Activated gamma-delta T cell treated with Interleukin-2 at 50 U/mL for 16 hours (primary cell): ENCODE results near the gene FOXF2.

Experiments
- DNase-seq: peaks from one replicate; pipeline ENCODE4 v3.0.0-alpha.2; 2020

Gene FOXF2

DNA sequence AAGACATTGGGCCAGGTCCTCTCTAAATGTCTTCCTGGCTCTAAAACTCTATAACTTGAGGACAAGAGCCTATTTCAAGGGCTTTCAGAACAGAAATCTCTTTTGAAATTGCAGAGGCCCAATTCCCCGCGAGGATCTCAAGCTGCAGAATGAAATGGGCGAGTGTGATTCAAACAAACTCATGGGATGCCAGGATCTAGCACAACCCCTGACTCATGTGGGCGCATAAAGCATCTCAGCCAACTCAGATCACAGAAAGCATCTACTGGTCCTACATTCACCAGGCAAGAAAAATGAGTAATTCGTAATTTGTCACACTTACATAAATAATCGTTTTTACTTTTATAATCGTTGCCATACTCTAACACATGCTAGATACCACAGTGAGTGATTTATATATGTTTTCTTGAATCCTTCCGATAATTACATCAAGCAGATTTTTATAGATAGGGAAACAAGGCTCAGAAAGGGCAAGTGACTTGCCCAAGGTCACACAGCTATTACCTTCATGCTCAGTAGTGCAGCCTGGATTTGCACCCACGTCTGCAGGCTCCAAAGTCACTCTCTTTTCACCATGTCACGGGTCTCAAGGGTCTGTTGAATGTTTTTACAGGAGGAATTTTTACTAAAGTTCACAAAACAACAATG lies 26.2 kb downstream of the FOXF2 start:
- DNase-seq = no peak

DNA sequence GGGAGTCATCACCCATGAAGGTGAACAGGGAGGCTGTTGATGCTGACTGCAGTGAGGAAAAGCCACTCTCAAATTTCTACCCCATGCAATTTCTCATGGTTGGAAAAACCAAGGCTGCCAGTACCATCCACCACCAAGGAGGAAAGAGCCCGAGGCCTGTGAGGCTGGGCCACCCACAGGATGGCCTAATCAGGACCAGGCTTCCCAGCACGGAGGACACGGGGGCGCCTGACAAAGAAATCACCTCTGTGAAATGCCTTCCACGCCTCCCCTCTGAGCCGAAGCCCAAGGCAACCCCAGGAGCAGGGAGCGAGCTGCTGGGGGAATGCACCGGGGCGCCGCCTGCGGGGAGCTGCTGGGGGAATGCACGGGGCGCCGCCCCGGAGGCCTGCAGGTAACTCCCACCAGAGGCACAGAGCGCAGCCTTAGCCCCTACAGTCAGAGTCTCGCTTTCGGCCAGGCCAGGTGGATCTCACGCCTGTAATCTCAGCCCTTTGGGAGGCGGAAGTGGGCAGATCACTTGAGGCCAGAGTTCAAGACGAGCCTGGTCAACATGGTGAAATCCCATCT lies 26.9 kb downstream of the FOXF2 start:
- DNase-seq = no peak

DNA sequence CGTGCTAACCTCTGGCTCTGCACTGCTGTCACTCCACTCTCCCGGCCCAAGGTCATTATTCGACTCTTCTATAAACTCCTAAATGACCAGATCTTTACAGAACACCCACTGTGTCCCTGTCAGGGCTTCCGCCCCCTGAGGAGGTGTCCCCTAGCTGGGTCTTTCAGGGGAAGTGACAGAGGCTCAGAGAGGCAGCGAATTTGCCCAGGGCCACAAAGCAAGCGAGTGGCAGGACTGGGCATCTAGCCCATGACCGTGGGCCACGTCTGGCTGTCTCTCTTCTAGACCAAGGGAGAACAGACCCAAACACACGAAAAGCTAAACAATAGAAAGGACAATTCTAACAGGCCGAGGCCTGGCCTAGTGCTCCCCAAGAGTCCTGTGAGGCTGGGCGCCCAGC lies 27.4 kb downstream of the FOXF2 start:
- no peak for DNase-seq

DNA sequence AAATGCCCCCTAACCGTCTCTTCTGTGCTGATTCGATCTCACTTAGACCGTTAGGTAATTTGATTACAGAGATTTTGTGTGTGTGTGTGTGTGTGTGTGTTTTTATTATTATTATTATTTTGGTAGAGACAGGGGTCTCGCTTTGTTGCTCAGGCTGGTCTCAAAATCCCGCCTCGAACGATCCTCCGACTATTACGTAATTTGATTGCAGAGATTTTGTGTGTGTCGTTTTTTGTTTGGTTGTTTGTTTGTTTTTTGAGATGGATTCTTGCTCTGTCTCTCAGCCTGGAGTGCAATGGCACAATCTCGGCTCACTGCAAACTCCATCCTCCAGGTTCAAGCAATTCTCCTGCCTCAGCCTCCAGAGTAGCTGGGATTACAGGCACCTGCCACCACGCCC lies 28.3 kb downstream of the FOXF2 start:
- no peak for DNase-seq

DNA sequence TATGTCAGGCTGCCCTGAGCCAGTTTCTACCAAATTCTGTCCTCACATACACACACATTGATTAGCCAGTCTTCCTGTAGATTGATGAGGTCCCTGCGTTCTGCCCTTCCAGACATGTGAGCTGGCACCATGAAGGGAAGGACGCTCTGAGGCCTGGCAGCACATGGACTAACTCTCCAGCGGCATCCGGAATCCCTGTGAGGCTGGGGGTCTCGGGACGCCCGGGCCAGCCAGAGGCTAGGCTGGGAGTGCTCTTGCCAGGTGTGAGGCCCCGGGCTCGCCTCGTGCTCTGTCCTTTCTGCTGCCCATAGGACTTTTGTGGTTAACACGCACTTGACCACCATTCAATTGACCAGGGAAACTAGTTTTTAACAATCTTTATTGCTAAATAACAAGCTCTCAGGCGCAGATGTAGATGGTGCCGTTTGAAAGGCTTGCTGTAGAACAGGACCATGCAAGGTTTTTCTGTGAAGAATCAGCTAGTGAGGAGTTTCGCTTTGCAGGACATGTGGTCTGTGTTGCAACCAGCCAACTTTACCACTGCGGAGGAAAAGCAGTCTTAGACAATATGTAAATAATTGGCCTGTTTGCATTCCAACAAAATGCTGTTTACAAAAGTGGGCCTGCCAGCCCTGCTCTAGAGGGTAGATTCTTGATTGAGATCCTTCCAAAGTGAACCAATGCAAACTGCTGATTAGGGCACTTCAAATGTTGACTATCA lies 29.3 kb downstream of the FOXF2 start:
- no peak for DNase-seq

DNA sequence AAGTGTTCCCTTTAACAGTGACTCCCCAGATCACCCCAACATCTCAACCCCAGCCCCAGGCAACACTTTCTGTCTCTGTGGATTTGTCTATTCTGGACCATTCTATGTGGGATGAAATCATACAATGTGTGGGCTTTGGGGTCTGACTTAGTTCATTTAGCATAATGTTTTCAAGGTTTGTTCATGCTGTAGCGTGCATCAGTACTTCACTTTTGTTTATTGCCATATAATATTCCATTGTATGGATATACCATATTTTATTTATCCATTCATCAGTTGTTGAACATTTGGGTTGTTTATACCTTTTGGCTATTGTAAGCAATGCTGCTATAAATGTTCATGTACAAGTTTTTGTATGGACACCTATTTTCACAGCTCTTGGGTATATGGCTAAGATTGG lies 31.0 kb downstream of the FOXF2 start:
- DNase-seq = no peak

DNA sequence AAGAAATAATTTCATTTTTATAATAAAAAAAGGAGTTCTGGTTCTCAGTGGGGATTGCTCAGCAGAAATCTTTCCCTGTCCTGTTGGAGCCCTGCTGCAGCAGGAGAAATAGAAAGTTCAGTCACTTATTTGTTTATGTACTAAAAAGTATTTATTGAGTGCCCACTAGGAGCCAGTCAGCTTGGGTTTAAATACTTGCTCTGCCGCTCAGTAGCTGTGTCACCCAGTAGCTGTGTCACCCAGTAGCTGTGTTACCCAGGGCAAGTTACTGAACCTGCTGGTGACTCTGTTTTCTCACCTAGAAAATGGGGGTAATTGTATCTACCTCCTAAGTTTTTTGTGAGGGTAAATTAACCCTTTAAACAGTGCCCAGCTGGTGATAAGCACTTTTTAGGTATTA lies 32.9 kb downstream of the FOXF2 start:
- DNase-seq = no peak

DNA sequence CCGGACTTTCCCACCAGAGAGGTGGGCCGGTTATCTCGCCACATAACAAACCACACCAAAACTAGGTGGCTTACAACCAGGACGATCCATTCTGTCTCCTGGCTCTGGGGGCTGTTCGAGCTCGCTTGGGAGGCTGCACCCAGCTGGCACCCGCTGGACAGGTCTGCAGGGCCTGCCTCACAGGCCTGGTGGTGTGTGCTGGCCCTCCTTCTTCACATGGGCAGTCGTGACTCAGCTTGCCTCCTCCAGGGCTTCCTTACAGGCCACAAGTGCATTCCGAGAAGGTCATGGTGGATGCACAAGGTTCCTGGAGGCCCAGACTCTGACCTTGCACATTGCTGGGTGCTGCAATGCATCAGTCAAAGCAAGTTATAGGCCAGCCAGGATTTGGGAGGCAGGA lies 34.2 kb downstream of the FOXF2 start:
- DNase-seq = no peak

DNA sequence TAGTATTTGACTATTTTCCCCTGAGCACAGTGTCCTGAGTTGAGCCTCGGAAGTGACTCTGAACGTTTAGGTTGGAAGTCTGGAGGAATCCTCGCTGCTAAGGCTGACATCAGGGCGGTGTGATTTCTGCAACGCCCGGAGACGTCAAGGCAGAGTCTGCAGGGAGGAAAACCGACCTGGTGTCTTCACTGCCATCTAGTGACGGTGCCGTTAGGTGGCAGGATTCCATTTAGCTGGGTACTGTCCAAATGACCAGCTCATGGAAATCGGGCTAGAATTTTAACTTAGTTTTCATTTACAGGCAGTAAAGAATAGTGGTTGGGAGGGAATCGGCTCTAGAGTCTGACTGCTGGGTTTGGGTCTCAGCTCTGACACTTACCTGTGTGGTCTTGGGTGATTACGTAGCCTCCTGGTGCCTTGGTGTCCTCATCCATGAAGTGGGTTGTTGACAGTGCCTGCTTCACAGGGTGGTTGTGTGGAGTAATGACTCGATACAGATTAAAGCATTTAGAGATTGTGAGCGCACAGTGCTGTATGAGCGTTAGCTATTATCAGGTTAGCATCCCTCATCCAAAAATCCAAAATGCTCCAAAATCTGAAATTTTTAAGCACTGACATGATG lies 35.0 kb downstream of the FOXF2 start:
- DNase-seq = no peak

DNA sequence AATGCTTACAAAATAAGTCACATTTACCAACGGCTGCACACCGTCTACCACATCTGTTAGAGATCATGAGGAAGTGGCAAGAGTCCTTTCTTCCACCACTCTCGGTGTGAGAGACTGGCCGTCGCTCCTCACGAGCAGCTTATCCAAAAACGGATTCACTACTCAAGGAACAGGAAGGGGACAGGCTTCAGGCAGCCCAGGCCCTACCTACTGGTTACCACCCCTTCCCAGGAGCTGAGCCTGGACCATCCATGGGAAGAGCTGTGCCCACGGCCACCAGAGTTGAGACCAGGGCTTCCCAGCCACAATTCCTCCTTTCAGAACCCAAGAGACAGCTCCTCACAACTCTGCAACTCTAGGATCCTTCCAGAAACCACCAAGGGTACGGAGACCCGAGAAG lies 37.0 kb downstream of the FOXF2 start:
- no peak for DNase-seq

DNA sequence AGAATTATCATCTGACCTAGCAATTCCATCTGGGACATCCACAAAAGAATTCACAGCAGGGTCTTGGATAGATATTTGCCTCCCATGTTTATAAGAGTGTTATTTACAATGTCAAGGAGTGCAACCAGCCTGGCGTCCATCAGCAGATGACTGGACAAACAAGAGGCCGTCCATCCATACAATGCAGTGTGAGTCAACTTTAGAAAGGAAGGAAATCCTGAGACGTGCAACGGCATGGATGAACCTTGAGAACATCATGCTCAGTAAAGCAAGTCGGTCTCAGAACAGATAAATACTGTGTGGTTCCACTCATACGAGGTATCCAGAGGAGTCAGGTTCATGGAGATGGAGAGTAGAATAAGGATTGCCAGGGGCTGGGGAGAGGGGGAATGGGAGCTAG lies 46.4 kb downstream of the FOXF2 start:
- DNase-seq = no peak

DNA sequence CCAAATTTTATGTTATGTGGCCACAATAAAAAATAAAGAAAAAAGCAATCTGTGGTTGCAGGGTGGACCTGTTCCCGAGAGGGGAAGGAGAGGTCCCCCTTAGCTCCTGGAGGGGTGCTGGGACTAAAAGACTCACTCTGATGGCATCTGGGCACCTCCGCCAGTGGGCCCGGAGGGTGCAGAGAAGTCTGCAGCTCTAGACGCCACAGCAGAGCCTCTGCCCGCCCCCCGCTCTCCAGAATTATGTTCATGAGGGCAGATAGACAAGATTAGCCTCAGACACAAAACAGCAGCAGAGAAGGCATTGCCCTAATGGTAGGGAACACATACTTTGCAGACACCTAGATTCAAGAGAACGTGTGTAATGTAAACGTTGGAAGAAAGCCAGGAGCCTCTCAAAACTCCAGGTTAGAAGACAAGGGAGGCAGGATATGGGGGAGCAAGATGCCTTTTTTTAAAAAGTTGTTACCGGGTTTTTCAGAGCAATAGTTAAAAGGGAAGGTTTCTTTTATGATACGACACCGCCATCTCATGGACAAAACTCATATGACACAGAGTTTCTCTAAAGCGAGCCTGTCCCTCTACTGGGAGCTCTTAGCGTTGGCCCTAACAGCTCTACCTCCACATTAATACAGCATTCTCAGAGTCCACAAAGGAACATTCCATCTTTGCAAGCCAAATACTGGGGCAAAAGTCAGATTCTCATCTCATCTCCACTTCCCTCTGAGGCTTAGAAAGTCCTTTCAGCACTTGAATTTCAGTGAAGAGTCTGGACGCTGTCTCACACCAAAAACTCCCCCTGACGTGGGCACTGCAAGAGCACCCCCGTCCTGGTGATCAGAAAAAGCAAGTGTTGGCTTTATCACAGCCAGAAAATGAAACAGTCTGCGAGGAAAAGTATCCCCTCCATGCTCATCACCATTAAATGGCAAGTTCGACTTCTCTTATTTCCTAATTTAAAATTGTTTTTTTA lies 47.2 kb downstream of the FOXF2 start:
- peak; percentile 12 for DNase-seq

DNA sequence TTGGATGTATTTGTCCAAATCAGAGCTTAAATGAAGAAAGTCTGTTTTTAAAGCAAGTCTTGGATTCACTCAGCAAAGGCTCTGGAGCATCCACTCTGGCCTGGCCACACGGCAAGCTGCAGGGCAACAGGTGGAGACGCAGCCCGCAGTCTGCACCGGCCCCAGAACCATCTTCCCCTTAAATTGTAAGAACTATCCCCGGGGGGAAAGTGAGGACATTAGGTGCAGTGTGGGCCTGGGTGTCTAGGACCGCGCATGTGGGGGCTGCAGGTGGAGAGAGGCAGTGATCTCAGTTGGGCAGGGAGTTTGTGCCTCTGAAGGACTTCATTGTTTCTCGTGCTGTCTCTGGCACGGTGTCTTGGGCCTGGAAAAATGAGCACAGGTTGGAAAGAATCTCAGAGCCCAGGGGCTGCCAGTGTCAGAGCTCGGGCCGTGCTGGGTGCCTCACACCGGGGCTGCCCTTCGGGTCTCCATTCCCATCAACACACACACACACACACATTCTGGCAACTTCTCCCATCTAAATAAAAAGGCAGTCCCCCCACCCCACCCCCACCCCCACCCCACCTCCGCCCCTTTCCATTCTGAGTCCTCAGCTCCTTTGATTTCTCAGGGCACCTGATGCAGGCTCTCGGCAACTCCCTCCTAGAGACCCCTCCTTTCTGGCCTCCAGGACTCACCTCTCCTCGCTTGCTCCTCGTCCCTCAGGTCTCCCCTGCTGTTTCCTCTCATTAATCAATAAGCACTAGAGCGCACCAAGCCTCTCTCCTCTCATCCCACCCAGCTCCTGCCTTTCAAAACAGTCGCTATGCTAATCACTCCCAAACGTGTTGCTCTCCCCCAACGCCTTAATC lies 48.4 kb downstream of the FOXF2 start:
- DNase-seq = no peak

DNA sequence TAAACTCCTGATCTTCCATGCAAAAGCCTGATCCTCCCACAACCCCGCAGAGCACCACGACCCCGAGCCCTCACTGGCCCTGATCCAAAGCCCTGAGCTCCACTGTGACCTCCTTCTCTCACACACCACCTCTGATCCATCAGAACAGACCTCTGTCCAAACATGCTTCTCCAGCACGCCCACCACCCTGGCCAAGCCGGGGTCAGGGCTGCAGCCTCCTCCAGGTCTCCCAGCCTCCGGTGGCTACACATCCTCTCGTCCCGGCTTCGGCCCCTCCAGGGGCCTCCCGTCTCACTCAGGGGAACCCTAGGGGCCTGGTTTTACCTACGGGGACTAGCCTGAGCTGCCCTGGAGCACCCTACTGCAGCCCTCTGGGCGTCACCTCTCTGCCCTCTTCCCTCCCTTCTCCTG lies 49.1 kb downstream of the FOXF2 start:
- no peak for DNase-seq

DNA sequence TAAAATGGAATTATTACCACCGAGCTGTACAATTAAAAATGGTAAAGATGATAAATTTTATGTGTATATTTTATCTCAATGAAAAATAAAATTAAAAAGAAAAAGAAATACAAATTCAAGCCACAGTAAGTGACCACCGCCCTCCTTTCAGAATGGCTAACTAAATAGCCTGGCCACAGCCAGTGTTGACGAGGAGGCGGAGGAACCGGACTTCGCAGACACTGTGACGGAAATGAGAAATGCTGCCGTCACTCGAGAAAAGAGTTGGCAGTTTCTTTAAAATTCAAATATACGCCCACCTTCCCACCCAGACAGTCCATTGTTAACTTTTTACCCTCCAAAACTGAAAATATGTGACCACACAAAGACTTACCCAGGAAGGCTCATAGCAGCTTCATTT lies 50.0 kb downstream of the FOXF2 start:
- no peak for DNase-seq

DNA sequence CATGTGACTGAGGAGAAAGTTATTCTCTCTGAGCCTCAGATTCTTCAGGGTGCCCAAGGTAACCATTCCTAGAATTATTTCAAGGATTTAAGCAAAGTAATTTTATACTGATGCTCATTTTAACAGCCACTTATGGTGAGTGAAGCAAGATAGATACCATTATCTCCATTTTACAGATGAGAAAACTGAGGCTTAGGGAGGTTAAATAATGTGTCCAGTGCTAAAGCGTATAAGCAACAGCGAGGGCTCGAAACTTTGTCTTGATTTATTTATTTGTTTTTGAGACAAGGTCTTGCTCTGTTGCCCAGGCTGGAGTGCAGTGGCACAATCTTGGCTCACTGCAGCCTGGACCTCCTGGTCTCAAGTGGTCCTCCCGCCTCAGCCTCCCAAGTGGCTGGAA lies 53.6 kb downstream of the FOXF2 start:
- no peak for DNase-seq
